GM21381 (cell line): ENCODE data around the gene STX1A.
"Not testable (repeated sequence)": the region's sequence is repeated elsewhere in the genome, so short reads cannot be mapped to it uniquely, and the experiment has no call there.

Source experiments
- ATAC-seq: cut with Tn5 transposase; IDR thresholded peaks from one replicate; pipeline ENCODE4 v1.9.1; 2021; ENCODE audit warnings: mild to moderate bottlenecking, moderate library complexity; ENCODE audit not compliant: unreplicated experiment

Gene STX1A

DNA sequence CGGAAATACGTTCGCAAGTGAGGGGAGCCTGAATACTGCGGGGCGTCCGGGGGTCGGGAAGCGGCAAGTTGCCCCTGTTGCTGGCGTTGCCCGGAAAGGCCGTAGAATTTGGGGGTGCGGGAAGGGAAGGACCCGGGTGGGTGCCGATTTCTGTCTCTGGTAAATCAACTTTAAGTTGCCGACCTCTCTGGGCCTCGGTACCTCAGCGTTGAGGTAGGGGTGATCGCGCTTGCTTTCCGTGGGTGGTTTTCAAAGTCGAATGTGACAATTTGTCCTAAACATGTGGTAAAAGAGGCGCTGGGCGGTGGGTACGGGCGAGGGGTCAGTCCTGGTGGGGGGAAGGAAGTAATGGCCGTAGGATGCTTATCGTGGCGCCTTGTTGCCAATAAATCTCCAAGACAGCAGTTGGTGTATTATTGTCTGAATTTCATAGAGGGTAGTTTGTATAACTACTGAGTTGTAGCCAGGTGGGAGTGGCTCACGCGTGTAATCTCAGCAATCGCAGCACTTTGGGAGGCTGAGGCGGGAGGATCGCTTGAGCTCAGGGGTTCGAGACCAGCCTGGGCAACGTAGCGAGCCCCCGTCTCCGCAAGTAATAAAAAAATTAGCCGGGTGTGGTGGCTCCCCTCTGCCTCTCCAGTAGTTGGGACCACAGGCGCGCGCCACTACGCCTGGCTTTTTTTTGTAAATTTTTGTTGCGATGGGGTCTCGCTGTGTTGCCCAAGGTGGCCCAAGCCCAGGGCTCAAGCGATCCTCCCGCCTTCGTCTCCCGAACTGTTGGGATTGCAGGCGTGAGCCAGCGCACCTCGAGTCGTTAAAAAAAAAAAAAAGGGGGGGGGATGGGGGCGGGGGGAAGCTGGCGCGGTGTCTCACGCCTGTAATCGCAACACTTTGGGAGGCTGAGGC, 35.4 kb downstream of the STX1A start:
- no peak for ATAC-seq

- ATAC-seq = peak; percentile 94
Measured at GRCh38 chr7:73683056-73683787, 36.2 kb downstream of the STX1A start, which contains the start of the genes BUD23 and DNAJC30. TSS of gene BUD23 (plus strand) at chr7:73683597. CDS start at chr7:73683626, 29 bp downstream. TSS of gene DNAJC30 (minus strand) at chr7:73683453. CDS start at chr7:73683423, 30 bp downstream.

DNA sequence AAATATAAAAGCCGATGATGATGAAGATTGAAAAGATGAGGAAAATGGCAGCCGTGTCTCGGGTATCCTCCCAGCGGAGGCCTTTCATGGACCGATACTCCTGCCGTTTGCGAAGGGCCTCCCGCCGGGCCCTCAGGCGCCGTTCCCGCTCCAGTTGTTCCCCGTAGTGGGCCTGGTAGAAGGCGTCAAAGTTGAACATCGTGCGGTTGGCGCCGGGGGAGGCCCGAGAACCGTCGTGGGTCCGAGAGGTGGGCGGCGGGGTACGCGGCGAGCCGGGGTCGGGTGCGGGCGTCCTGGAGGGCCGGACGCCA, 36.8 kb downstream of the STX1A start:
- ATAC-seq = peak; percentile 13

DNA sequence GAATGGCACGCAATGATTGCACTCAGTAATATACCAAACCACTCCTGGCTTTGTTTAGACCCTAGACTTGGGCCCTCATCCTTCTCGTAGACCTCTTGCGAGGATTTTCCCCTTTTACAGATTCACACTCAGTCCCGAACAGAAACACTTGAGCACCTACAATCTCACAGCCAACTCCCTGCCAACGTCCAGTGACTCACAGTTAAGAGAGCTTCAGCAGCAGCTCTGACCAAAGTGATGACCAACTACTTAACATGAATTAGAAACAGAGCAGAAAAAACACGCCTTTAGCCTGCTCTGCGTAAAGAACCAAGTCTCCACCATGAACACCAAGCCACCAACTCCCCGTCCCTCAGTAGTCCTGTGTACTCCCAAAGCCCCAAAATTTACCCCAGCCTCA, 38.4 kb downstream of the STX1A start:
- ATAC-seq = no peak

- ATAC-seq = no peak
Measured at GRCh38 chr7:73680501-73680900, 39.0 kb downstream of the STX1A start.

GRCh38 chr7:73679709-73680108, 39.8 kb downstream of the STX1A start:
- no peak for ATAC-seq

GRCh38 chr7:73678862-73679261, 40.6 kb downstream of the STX1A start:
- ATAC-seq = no peak

DNA sequence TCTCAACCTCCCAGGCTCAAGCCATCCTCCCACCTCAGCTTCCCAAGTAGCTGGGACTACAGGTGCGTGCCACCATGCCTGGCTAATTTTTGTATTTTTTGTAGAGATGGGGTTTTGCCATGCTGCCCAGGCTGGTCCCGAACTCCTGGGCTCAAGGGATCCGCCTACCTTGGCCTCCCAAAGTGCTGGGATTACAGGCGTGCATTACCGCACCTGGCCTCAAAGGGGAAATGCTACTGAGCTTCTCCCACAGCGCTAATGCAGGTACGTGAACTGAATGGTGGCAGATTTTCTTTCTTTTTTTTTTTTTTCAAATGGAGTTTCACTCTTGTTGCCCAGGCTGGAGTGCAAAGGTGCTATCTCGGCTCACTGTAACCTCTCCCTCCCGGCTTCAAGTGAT, 43.4 kb downstream of the STX1A start:
- not testable (repeated sequence) for ATAC-seq

- ATAC-seq = no peak
Measured at GRCh38 chr7:73674468-73675124, 44.9 kb downstream of the STX1A start.

DNA sequence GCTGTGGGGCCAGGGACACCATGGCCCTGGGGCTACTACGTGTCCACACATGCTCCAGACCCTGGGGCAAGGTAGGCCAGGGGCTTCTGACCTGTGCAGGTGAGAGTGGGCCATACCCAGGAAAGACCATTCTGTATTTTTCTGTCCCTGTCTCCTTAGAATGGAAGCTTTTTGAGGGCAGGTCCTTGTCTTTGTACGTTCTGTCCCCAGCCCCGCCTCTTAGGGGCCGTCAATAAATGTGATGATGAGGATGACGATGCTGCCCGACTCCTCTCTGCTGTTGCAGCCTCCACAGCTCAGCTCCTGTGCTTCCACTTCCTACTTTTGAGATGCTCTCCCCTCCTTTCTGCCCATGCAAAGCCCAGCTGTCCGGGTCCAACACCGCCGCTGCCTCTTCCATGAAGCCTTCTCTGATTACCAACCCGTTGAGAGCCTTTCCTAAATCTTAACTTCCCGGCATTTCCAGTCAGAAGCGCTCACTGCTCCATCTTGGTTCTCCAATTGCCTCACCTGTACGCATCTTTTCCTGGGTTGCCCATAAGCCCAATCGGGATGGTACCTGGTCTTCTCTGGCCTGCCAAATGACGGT, 47.5 kb downstream of the STX1A start:
- ATAC-seq = no peak

DNA sequence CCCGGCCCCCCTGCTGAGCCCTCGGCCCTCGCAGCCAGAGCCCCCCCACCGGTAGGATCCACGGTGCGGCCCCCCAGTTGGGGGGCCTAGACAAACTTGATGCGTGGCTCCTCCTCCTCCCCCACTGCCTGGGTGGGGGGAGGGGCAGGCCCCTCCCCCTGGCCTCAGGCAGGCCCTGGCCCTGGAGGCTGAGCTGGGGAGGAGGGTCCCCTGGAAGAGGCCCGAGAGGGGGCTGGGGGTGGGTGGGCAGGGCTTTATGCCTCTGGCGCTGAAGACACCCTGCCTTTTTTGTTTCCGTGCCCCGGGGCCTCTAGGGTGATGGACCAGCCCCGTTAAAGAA, 48.2 kb downstream of the STX1A start:
- no peak for ATAC-seq

GRCh38 chr7:73669858-73670385, 49.5 kb downstream of the STX1A start:
- ATAC-seq = no peak

- no peak for ATAC-seq
Measured at GRCh38 chr7:73669288-73669701, 50.2 kb downstream of the STX1A start.

GRCh38 chr7:73668886-73669230, 50.6 kb downstream of the STX1A start:
- ATAC-seq = no peak

GRCh38 chr7:73668103-73668885, 51.2 kb downstream of the STX1A start:
- no peak for ATAC-seq

DNA sequence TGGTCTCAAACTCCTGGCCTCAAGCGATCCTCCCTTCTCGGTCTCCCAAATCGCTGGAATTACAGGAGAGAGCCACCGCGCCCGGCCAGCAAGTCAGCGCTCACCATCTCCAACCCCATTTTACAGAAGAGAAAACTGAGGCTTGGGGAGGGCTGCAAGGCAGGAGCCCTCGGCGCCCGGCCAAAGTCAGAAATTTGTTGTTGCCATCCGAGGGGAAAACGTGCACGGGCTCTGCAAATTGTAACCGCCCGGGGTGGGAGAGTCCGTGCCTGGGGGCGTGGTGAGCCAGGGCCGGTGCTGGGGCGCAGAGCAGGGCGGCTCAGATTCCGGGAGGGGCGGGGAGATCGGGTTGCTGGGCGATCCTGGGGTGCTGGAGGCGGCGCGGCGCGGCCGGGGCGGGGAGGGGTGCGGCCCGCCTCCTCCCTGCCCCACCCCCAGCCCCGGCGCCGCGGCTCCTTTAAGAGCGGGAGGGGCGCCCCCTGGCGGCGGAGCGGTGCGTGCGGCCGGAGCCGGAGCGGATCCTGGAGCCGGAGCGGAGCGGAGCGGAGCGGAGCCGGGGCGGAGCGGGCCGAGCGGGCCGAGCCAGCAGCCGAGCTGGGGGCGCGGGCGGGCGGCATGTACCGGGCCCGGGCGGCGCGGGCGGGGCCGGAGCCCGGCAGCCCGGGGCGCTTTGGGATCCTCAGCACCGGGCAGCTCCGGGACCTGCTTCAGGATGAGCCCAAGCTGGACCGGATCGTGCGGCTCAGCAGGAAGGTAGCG, 51.9 kb downstream of the STX1A start, which contains the start of gene VPS37D:
Gene VPS37D, plus strand, starts transcription at position 488 of the 759 bp plus-strand sequence. Its CDS starts 128 bp downstream, at position 616.
- ATAC-seq = peak; percentile 91

GRCh38 chr7:73663033-73663432, 56.4 kb downstream of the STX1A start:
- ATAC-seq = no peak

DNA sequence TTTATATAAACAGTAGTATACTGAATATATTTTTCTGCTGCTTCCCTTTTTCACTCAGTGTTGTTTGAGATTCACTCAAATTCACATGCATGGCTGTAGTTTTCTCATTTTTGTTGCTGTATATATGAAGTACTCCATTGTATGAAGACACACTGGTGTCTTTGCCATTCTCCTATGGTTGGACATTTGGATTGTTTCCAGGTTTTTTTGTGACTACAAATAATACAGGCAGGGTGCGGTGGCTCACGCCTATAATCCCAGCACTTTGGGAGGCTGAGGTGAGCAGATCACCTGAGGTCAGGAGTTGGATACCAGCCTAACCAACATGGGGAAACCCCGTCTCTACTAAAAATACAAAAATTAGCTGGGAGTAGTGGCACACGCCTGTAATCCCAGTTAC, 58.9 kb downstream of the STX1A start:
- ATAC-seq = not testable (repeated sequence)

- no peak for ATAC-seq
Measured at GRCh38 chr7:73659983-73660382, 59.5 kb downstream of the STX1A start.
